ACHN (cell line): ENCODE data around the gene TMEM41A.

Experiments
- DNase-seq: peaks from one replicate; pipeline ENCODE4 v3.0.0-alpha.2; 2015
- in situ Hi-C: cut with HindIII; loops from 2 replicates; pipeline ENCODE4 v1.10.0; 2017; ENCODE audit warnings: low sequenced_read_pairs, low pct_ligation_motif_present, low pct_unique_long_range_greater_than_20kb

TMEM41A gene

DNA sequence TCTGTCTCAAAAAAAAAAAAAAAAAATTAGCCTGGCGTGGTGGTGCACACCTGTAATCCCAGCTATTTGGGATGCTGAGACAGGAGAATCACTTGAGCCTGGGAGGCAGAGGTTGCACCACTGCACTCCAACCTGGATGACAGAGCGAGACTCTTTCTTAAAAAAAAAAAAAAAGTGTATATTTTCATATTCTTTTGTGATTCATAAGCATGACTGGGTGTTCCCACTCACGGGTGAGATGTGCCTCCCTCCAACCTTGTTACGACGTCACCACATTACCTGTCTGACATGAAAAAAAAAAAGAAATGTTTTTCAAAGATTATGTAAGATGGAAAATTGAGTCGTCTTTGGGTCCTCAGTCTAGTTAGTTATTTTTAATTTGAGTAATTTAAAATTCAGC, 56.8 kb downstream of the TMEM41A start:
- in situ Hi-C loops = no loop called here
- DNase-seq = no peak

- no peak for DNase-seq
Measured at GRCh38 chr3:185439745-185440466, 58.9 kb downstream of the TMEM41A start.

More at GRCh38 chr3:185439745-185440466, 58.9 kb downstream of the TMEM41A start:
- in situ Hi-C loops = no loop called here
